Gastroesophageal sphincter (tissue), 4 donors: Measurements from ENCODE around the gene PGPEP1. TPM values are rescaled to one million over a fixed set of nuclear protein-coding genes. Genes with fewer than 3 reads are reported as not detected.

Experiments used
- ATAC-seq: fragments of 150-250 bp; one replicate; pipeline ENCODE4 v1.9.1; 2016; ENCODE audit warnings: mild to moderate bottlenecking, moderate library complexity
- H3K27ac ChIP-seq, 4 donors: fragments of 200-600 bp; sonication (generic) in 3 of 4; 1 replicate in 3 of 4; 2 replicates in 1 of 4; pipeline ENCODE4 v1.5.1; 2016 to 2019
- H3K27me3 ChIP-seq: fragments of 200-600 bp; sonication (generic); one replicate; pipeline ENCODE4 v1.5.1; 2019
- H3K36me3 ChIP-seq, 2 donors: fragments of 200-600 bp; sonication (generic); one replicate each; pipeline ENCODE4 v1.5.1; 2019; ENCODE audit warnings: control low read depth in 1 of 2
- H3K4me1 ChIP-seq, 3 donors: fragments of 200-600 bp; sonication (generic); 1 replicate in 2 of 3; 2 replicates in 1 of 3; pipeline ENCODE4 v1.5.1; 2016 to 2019; ENCODE audit warnings: control low read depth in 2 of 3
- H3K4me3 ChIP-seq, 2 donors: fragments of 200-600 bp; sonication (generic); one replicate each; pipeline ENCODE4 v1.5.1; 2019; ENCODE audit warnings: mild to moderate bottlenecking in 1 of 2, moderate library complexity in 1 of 2
- H3K9me3 ChIP-seq, 3 donors: fragments of 200-600 bp; sonication (generic); one replicate each; pipeline ENCODE4 v1.5.1; 2017 to 2019; ENCODE audit warnings: control low read depth in 2 of 3
- CTCF ChIP-seq, 4 experiments: fragments of 200-600 bp in 2 of 4; fragments of 450-650 bp in 2 of 4; sonication (generic) in 1 of 4; IDR thresholded peaks; one replicate each; pipeline ENCODE4 v1.5.1; 2017 to 2019; ENCODE audit warnings: antibody characterized with exemption in 4 of 4, mild to moderate bottlenecking in 2 of 4, moderate library complexity in 2 of 4
- EP300 ChIP-seq: sonication (generic); formaldehyde crosslinking; IDR thresholded peaks from one replicate; pipeline ENCODE4 v1.6.1; 2017; ENCODE audit warnings: antibody characterized with exemption, mild to moderate bottlenecking
- POLR2A ChIP-seq, 2 donors: fragments of 450-650 bp; IDR thresholded peaks; one replicate each; pipeline ENCODE4 v1.6.1; 2017; ENCODE audit warnings: antibody characterized with exemption in 2 of 2, mild to moderate bottlenecking in 2 of 2, moderate library complexity in 1 of 2
- POLR2AphosphoS5 ChIP-seq: sonication (generic); formaldehyde crosslinking; IDR thresholded peaks from one replicate; pipeline ENCODE4 v1.6.1; 2017; ENCODE audit warnings: antibody characterized with exemption
- WGBS, 2 donors: methylation state at CpG; one replicate each; pipeline ENCODE4 v1.1.5; 2018; ENCODE audit warnings: low coverage in 1 of 2; 5-methylcytosine and 5-hydroxymethylcytosine counted together
- total RNA-seq, 4 donors: library from RNA; depleted of rRNA; stranded (reverse); fragments of >200 nt; gene quantifications; one replicate each; pipeline ENCODE4 v1.1.0, GENCODE V29; 2016

PGPEP1 gene
- total RNA-seq, 4 donors from 2014 or later: 15.0 to 38.2 (median 23.1) TPM

- H3K27ac ChIP-seq: peak overlapping the region; percentile 29 to 84 (median 74)
- peak; percentile 99 for ATAC-seq
- WGBS, 2 donors: 1 to 7% methylated on average over 6 to 9 of the region's 9 CpGs
- no peaks in the 10 kb centered on the region for H3K27me3 ChIP-seq
- TF ChIP-seq CTCF (IDR thresholded peaks at IDR 0.05): peak in 3 of 4 experiments; percentile 88 to 99 (median 99)
- peak; percentile 44 for TF ChIP-seq POLR2AphosphoS5
- TF ChIP-seq EP300: no peak
- H3K36me3 ChIP-seq: no peaks in the 10 kb centered on the region
- peak overlapping the region; percentile 10 to 27 for H3K4me3 ChIP-seq
- no peaks in the 10 kb centered on the region for H3K9me3 ChIP-seq
- H3K4me1 ChIP-seq: peaks cover 0 to 28% (median 5%) of the 10 kb centered on the region in 3 donors
Measured at GRCh38 chr19:18328340-18329034, 11.9 kb upstream of the PGPEP1 start.

- Histone ChIP-seq H3K27me3 (no peaks in the 10 kb centered on the region), H3K36me3 (no peaks in the 10 kb centered on the region), H3K4me1 (peaks cover 0 to 23% (median 5%) of the 10 kb centered on the region in 3 donors), H3K4me3 (peak overlapping the region in 1 of 2 donors; percentile 27), H3K27ac (peak overlapping the region; percentile 29 to 84 (median 74)), H3K9me3 (no peaks in the 10 kb centered on the region)
- ATAC-seq: no peak
- WGBS, 2 donors: 33% methylated on average over 3 of the region's 6 CpGs; no CpG with 5 or more reads in 1 of the 2 donors
- TF ChIP-seq POLR2A (IDR thresholded peaks at IDR 0.05) (no peak), EP300 (no peak), CTCF (IDR thresholded peaks at IDR 0.05) (no peak), POLR2AphosphoS5 (no peak)
Measured at GRCh38 chr19:18329035-18329376, 11.4 kb upstream of the PGPEP1 start.

GRCh38 chr19:18330868-18331267 lies 9.5 kb upstream of the PGPEP1 start:
- Histone ChIP-seq H3K27ac (no peak overlapping the region), H3K27me3 (no peaks in the 10 kb centered on the region), H3K9me3 (no peaks in the 10 kb centered on the region), H3K4me3 (no peak overlapping the region), H3K36me3 (no peaks in the 10 kb centered on the region), H3K4me1 (peaks cover 0 to 19% (median 5%) of the 10 kb centered on the region in 3 donors)
- ATAC-seq: no peak
- TF ChIP-seq POLR2AphosphoS5: no peak
- no peak for TF ChIP-seq POLR2A (IDR thresholded peaks at IDR 0.05)
- TF ChIP-seq EP300: no peak
- TF ChIP-seq CTCF (IDR thresholded peaks at IDR 0.05): no peak
- WGBS, 2 donors: 73 to 100% methylated on average over 1 to 9 of the region's 9 CpGs

GRCh38 chr19:18332917-18333530 lies 7.4 kb upstream of the PGPEP1 start:
- H3K4me1 ChIP-seq: peaks cover 0 to 16% (median 5%) of the 10 kb centered on the region in 3 donors
- WGBS, 2 donors: 30 to 69% methylated on average over 2 to 7 of the region's 15 CpGs
- H3K9me3 ChIP-seq: no peaks in the 10 kb centered on the region
- H3K27me3 ChIP-seq: no peaks in the 10 kb centered on the region
- no peak overlapping the region for H3K4me3 ChIP-seq
- no peak overlapping the region for H3K27ac ChIP-seq
- TF ChIP-seq POLR2A (IDR thresholded peaks at IDR 0.05): no peak
- TF ChIP-seq EP300: no peak
- TF ChIP-seq CTCF (IDR thresholded peaks at IDR 0.05): no peak
- no peak for TF ChIP-seq POLR2AphosphoS5
- H3K36me3 ChIP-seq: no peaks in the 10 kb centered on the region
- ATAC-seq: no peak

- Histone ChIP-seq H3K36me3 (no peaks in the 10 kb centered on the region), H3K27ac (no peak overlapping the region), H3K27me3 (no peaks in the 10 kb centered on the region), H3K9me3 (no peaks in the 10 kb centered on the region), H3K4me1 (peaks cover 0 to 11% (median 5%) of the 10 kb centered on the region in 3 donors), H3K4me3 (no peak overlapping the region)
- no peak for ATAC-seq
- 73 to 83% methylated on average over 5 to 6 of the region's 6 CpGs for WGBS, 2 donors
- TF ChIP-seq CTCF (IDR thresholded peaks at IDR 0.05): no peak
- TF ChIP-seq POLR2A (IDR thresholded peaks at IDR 0.05): no peak
- TF ChIP-seq POLR2AphosphoS5: no peak
- TF ChIP-seq EP300: no peak
Measured at GRCh38 chr19:18333680-18334079, 6.7 kb upstream of the PGPEP1 start.
